ENCODE results near the gene CLDN11. TPM values are rescaled to one million over a fixed set of nuclear protein-coding genes. Genes with fewer than 3 reads are reported as not detected.

CLDN11 gene
- total RNA-seq, 1 experiment from 2014 or later, result 0.30 TPM

- no peak for DNase-seq
- Histone ChIP-seq H3K36me3 (no peaks in the 10 kb centered on the region), H3K4me1 (no peaks in the 10 kb centered on the region; the same call in 1 of the 2 replicates), H3K9me3 (replicated peaks) (no peaks in the 10 kb centered on the region), H3K27me3 (no peaks in the 10 kb centered on the region), H3K4me3 (no peak overlapping the region), H3K27ac (no peak overlapping the region)
Observed at GRCh38 chr3:170471149-170471548, 52.5 kb downstream of the CLDN11 start.

- H3K27me3 ChIP-seq, result no peaks in the 10 kb centered on the region
- H3K4me1 ChIP-seq, result no peaks in the 10 kb centered on the region
- no peaks in the 10 kb centered on the region for H3K9me3 ChIP-seq (replicated peaks)
- H3K36me3 ChIP-seq, result no peaks in the 10 kb centered on the region
- no peak overlapping the region for H3K4me3 ChIP-seq
- no peak for DNase-seq
- H3K27ac ChIP-seq, result no peak overlapping the region
Observed at GRCh38 chr3:170473358-170473757, 54.7 kb downstream of the CLDN11 start.

- H3K36me3 ChIP-seq, result no peaks in the 10 kb centered on the region
- no peaks in the 10 kb centered on the region for H3K27me3 ChIP-seq
- no peak overlapping the region for H3K27ac ChIP-seq
- no peaks in the 10 kb centered on the region for H3K9me3 ChIP-seq (replicated peaks)
- H3K4me1 ChIP-seq, result no peaks in the 10 kb centered on the region
- H3K4me3 ChIP-seq, result no peak overlapping the region
- no peak for DNase-seq
Observed at GRCh38 chr3:170475092-170475685, 56.5 kb downstream of the CLDN11 start.

- Histone ChIP-seq H3K9me3 (replicated peaks) (no peaks in the 10 kb centered on the region), H3K36me3 (no peaks in the 10 kb centered on the region), H3K4me1 (no peaks in the 10 kb centered on the region), H3K27me3 (no peaks in the 10 kb centered on the region), H3K4me3 (no peak overlapping the region), H3K27ac (no peak overlapping the region)
- DNase-seq, result no peak
Observed at GRCh38 chr3:170476291-170476690, 57.6 kb downstream of the CLDN11 start.

- no peak for DNase-seq
- H3K9me3 ChIP-seq (replicated peaks), result no peaks in the 10 kb centered on the region
- H3K27me3 ChIP-seq, result no peaks in the 10 kb centered on the region
- H3K4me1 ChIP-seq, result no peaks in the 10 kb centered on the region
- H3K4me3 ChIP-seq, result no peak overlapping the region
- H3K27ac ChIP-seq, result no peak overlapping the region
- no peaks in the 10 kb centered on the region for H3K36me3 ChIP-seq
Observed at GRCh38 chr3:170477395-170477794, 58.7 kb downstream of the CLDN11 start.

GRCh38 chr3:170480111-170480510 lies 61.4 kb downstream of the CLDN11 start:
- H3K27ac ChIP-seq, result no peak overlapping the region
- no peak for DNase-seq
- no peaks in the 10 kb centered on the region for H3K4me1 ChIP-seq
- H3K27me3 ChIP-seq, result no peaks in the 10 kb centered on the region
- H3K4me3 ChIP-seq, result no peak overlapping the region
- H3K36me3 ChIP-seq, result no peaks in the 10 kb centered on the region
- H3K9me3 ChIP-seq (replicated peaks), result no peaks in the 10 kb centered on the region

GRCh38 chr3:170482199-170482598 lies 63.5 kb downstream of the CLDN11 start:
- no peaks in the 10 kb centered on the region for H3K9me3 ChIP-seq (replicated peaks)
- no peak for DNase-seq
- H3K27me3 ChIP-seq, result no peaks in the 10 kb centered on the region
- no peak overlapping the region for H3K4me3 ChIP-seq
- no peaks in the 10 kb centered on the region for H3K4me1 ChIP-seq
- H3K27ac ChIP-seq, result no peak overlapping the region
- no peaks in the 10 kb centered on the region for H3K36me3 ChIP-seq

- H3K36me3 ChIP-seq, result no peaks in the 10 kb centered on the region
- no peak for DNase-seq
- H3K4me1 ChIP-seq, result no peaks in the 10 kb centered on the region
- no peak overlapping the region for H3K4me3 ChIP-seq
- no peaks in the 10 kb centered on the region for H3K27me3 ChIP-seq
- no peaks in the 10 kb centered on the region for H3K9me3 ChIP-seq (replicated peaks)
- H3K27ac ChIP-seq, result no peak overlapping the region
Observed at GRCh38 chr3:170483485-170484262, 65.0 kb downstream of the CLDN11 start.

Other genes starting within 250 kb of the CLDN11 start
- 29.8 and 33.2 TPM in 2 replicates for gene PHC3, start 237.1 kb upstream of the CLDN11 start, total RNA-seq (2014; rRNA removed; shearing (Covaris generic))
- 37.1 and 45.1 TPM in 2 replicates for gene PRKCI, start 196.4 kb upstream of the CLDN11 start, total RNA-seq (2014; rRNA removed; shearing (Covaris generic))
- gene SKIL, start 61.2 kb upstream of the CLDN11 start, total RNA-seq (2014; rRNA removed; shearing (Covaris generic)), result 82.5 and 96.4 TPM in 2 replicates
- not detected in 2 replicates for gene SLC7A14, start 167.2 kb downstream of the CLDN11 start, total RNA-seq (2014; rRNA removed; shearing (Covaris generic))

Measured in SJCRH30 (cell line).